Measurements from ENCODE around the gene HM13. TPM values are rescaled to one million over a fixed set of nuclear protein-coding genes. Genes with fewer than 3 reads are reported as not detected.
A peak's percentile ranks its signal among the peaks of the same experiment; 100 is the strongest.

Gene HM13
- total and polyA plus RNA-seq, 2 of the 13 experiments (the other 11 are each of a cell fraction or from before 2014, with no cell fraction given) = 118 to 243 TPM

GRCh38 chr20:31547017-31547675, 32.9 kb downstream of the HM13 start (continued):
- TF ChIP-seq ZNF609 (CRISPR knock-in tag; IDR thresholded peaks at IDR 0.05; ENCODE audit: borderline replicate concordance) = 0 out of 2 replicates have a peak, but pooled peaks have one; percentile 48
- TF ChIP-seq ZNF543 (CRISPR knock-in tag; IDR thresholded peaks at IDR 0.05) = peak; percentile 78; the same call in 1 of the 2 replicates
- no peak; the same call in 1 of the 2 replicates for TF ChIP-seq ZBTB26 (CRISPR knock-in tag; IDR thresholded peaks at IDR 0.05; ENCODE audit: borderline replicate concordance)
- no peak for TF ChIP-seq ARID3A (IDR thresholded peaks at IDR 0.05; ENCODE audit: low read depth, low read length)
- TF ChIP-seq ZNF839 (CRISPR knock-in tag; IDR thresholded peaks at IDR 0.05; ENCODE audit: borderline replicate concordance) = peak; percentile 81; the same call in 1 of the 2 replicates
- no peak; the same call in 1 of the 2 replicates for TF ChIP-seq ZFP37 (CRISPR knock-in tag; IDR thresholded peaks at IDR 0.05; ENCODE audit: borderline replicate concordance)
- peak; percentile 34; the same call in 1 of the 2 replicates for TF ChIP-seq KLF11 (CRISPR knock-in tag; IDR thresholded peaks at IDR 0.05)
- no peak for TF ChIP-seq CEBPG (CRISPR knock-in tag; IDR thresholded peaks at IDR 0.05)
- no peak for TF ChIP-seq ZBTB44 (CRISPR knock-in tag; IDR thresholded peaks at IDR 0.05)
- TF ChIP-seq FOXA1 (IDR thresholded peaks at IDR 0.05) = no peak
- TF ChIP-seq FOXA1 (CRISPR knock-in tag; IDR thresholded peaks at IDR 0.05) = peak; percentile 81
- no peak for TF ChIP-seq AHDC1 (CRISPR knock-in tag; IDR thresholded peaks at IDR 0.05; ENCODE audit: borderline replicate concordance)
- no peak for TF ChIP-seq ZNF260 (CRISPR knock-in tag; IDR thresholded peaks at IDR 0.05; ENCODE audit: borderline replicate concordance, low read depth)
- no peak for TF ChIP-seq ONECUT2 (CRISPR knock-in tag; IDR thresholded peaks at IDR 0.05)

Measured in HepG2 (cell line).